Nephron progenitor cell (in vitro differentiated cells): ENCODE results near the gene COMT.

ENCODE experiments used
- DNase-seq: peaks from one replicate; pipeline ENCODE4 v3.0.0; 2021
- H3K27ac Mint-ChIP-seq: 2 replicates; pipeline ENCODE4 v1.8.0; 2021; ENCODE audit warnings: mild to moderate bottlenecking, moderate library complexity, mixed read lengths
- H3K27me3 Mint-ChIP-seq: 2 replicates; pipeline ENCODE4 v1.8.0; 2021; ENCODE audit warnings: mild to moderate bottlenecking, low read depth, mixed read lengths; ENCODE audit not compliant: poor library complexity
- H3K36me3 Mint-ChIP-seq: 2 replicates; pipeline ENCODE4 v1.8.0; 2021; ENCODE audit warnings: low read depth, mixed read lengths
- H3K4me1 Mint-ChIP-seq: 2 replicates; pipeline ENCODE4 v1.8.0; 2021; ENCODE audit warnings: mixed read lengths
- H3K4me3 Mint-ChIP-seq: 2 replicates; pipeline ENCODE4 v1.8.0; 2021; ENCODE audit warnings: mild to moderate bottlenecking, moderate library complexity, mixed read lengths
- H3K9me3 Mint-ChIP-seq: 2 replicates; pipeline ENCODE4 v1.8.0; 2021; ENCODE audit warnings: mild to moderate bottlenecking, moderate library complexity, mixed read lengths
- CTCF ChIP-seq: fragments of 200-600 bp; sonication (generic); IDR thresholded peaks from 2 replicates; pipeline ENCODE4 v1.5.0; 2021; ENCODE audit warnings: antibody characterized with exemption

The COMT gene

GRCh38 chr22:19948057-19948760, 6.6 kb downstream of the COMT start:
- H3K27ac Mint-ChIP-seq: no peak overlapping the region
- H3K4me3 Mint-ChIP-seq: no peak overlapping the region

GRCh38 chr22:19951346-19951745, 9.8 kb downstream of the COMT start:
- no peak for TF ChIP-seq CTCF
- Mint-ChIP-seq H3K4me3 (no peak overlapping the region), H3K4me1 (peaks cover 41% of the 10 kb centered on the region), H3K36me3 (peaks cover 14% of the 10 kb centered on the region), H3K27me3 (no peaks in the 10 kb centered on the region), H3K27ac (peak overlapping the region; percentile 8), H3K9me3 (no peaks in the 10 kb centered on the region)
- DNase-seq: no peak

More at GRCh38 chr22:19948057-19948760, 6.6 kb downstream of the COMT start:
- DNase-seq: no peak
- Mint-ChIP-seq H3K9me3 (peaks cover 4% of the 10 kb centered on the region), H3K27me3 (no peaks in the 10 kb centered on the region), H3K4me1 (peaks cover 37% of the 10 kb centered on the region), H3K36me3 (peaks cover 20% of the 10 kb centered on the region)
- peak; percentile 5 for TF ChIP-seq CTCF

GRCh38 chr22:19955241-19956128, 13.9 kb downstream of the COMT start:
- H3K27ac Mint-ChIP-seq: no peak overlapping the region
- peaks cover 6% of the 10 kb centered on the region for H3K27me3 Mint-ChIP-seq
- DNase-seq: no peak
- peaks cover 11% of the 10 kb centered on the region for H3K36me3 Mint-ChIP-seq
- no peak overlapping the region for H3K4me3 Mint-ChIP-seq
- H3K9me3 Mint-ChIP-seq: no peaks in the 10 kb centered on the region
- TF ChIP-seq CTCF: no peak
- peaks cover 50% of the 10 kb centered on the region for H3K4me1 Mint-ChIP-seq

- DNase-seq: no peak
- H3K4me1 Mint-ChIP-seq: peaks cover 44% of the 10 kb centered on the region
- H3K36me3 Mint-ChIP-seq: no peaks in the 10 kb centered on the region
- H3K4me3 Mint-ChIP-seq: no peak overlapping the region
- no peak for TF ChIP-seq CTCF
- H3K9me3 Mint-ChIP-seq: no peaks in the 10 kb centered on the region
- no peak overlapping the region for H3K27ac Mint-ChIP-seq
- H3K27me3 Mint-ChIP-seq: peaks cover 6% of the 10 kb centered on the region
Observed at GRCh38 chr22:19957445-19957844, 15.9 kb downstream of the COMT start.

- TF ChIP-seq CTCF: no peak
- Mint-ChIP-seq H3K27me3 (peaks cover 6% of the 10 kb centered on the region), H3K36me3 (no peaks in the 10 kb centered on the region), H3K4me1 (peaks cover 40% of the 10 kb centered on the region), H3K27ac (peak overlapping the region; percentile 64), H3K4me3 (peak overlapping the region; percentile 76), H3K9me3 (no peaks in the 10 kb centered on the region)
- no peak for DNase-seq
Observed at GRCh38 chr22:19958083-19959042, 16.8 kb downstream of the COMT start.
